Transverse colon (tissue), 4 donors: ENCODE measurements around the gene ROMO1.

Source experiments
- POLR2AphosphoS5 ChIP-seq, 3 donors: sonication (generic); formaldehyde crosslinking; IDR thresholded peaks; one replicate each; pipeline ENCODE4 v1.6.1; 2016; ENCODE audit warnings: antibody characterized with exemption in 3 of 3
- TF ChIP-seq, protein P1 (sequence below), 5 experiments: fragments of 200-600 bp in 3 of 5; fragments of 450-650 bp in 2 of 5; sonication (generic) in 3 of 5; IDR thresholded peaks; 1 replicate in 2 of 5; 2 replicates in 3 of 5; pipeline ENCODE4 v1.5.1; 2016 to 2017; ENCODE audit warnings: antibody characterized with exemption in 5 of 5, inconsistent platforms in 3 of 5, mild to moderate bottlenecking in 2 of 5, moderate library complexity in 1 of 5

DNA sequence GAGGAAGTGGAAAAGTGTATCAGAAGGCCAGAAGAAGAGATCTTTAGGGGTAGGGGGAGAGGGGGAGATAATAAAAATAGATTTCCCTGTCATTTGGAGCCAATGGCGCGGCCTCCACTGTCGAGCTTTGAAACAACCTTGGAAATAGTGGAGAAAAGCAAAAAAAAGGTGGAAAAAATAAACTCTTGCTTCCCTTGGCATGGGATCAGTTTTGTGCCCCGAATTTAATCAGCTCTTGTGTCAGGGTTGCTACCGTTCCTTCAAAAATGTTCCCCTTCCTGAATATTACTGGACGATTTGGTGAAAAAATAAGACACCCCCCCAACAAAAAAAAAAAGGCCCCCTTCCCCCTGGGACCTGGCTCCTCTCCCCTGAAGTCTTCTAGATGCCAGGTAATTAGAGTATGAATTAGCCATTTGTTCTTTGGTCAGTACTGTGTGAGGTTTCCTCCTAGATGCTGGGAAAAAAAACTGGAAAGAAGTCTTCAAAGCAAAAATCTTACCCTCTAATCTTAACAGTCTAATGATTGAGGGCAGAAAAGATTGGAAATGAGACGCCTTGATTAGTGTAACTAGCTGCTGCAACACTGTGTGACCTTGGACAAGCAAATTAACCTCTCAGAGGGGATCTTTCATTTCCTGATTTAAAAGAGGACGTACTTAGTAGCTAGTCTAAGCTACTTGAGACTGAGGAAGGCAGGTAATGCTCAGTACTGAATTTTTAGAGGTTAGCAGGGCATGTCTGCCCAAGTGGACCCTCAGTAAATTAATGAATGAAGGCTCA lies 43.7 kb downstream of the ROMO1 start:
- TF ChIP-seq POLR2AphosphoS5 (IDR thresholded peaks at IDR 0.05), result peak in 2 of 3 donors; percentile 37 to 39
- TF ChIP-seq, protein P1, sequence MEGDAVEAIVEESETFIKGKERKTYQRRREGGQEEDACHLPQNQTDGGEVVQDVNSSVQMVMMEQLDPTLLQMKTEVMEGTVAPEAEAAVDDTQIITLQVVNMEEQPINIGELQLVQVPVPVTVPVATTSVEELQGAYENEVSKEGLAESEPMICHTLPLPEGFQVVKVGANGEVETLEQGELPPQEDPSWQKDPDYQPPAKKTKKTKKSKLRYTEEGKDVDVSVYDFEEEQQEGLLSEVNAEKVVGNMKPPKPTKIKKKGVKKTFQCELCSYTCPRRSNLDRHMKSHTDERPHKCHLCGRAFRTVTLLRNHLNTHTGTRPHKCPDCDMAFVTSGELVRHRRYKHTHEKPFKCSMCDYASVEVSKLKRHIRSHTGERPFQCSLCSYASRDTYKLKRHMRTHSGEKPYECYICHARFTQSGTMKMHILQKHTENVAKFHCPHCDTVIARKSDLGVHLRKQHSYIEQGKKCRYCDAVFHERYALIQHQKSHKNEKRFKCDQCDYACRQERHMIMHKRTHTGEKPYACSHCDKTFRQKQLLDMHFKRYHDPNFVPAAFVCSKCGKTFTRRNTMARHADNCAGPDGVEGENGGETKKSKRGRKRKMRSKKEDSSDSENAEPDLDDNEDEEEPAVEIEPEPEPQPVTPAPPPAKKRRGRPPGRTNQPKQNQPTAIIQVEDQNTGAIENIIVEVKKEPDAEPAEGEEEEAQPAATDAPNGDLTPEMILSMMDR (IDR thresholded peaks at IDR 0.05), result peak in 2 of 5 experiments; percentile 1 to 6
